Hepatocyte (in vitro differentiated cells): ENCODE data around the gene RAP1GAP.

Source experiments
- EZH2phosphoT487 ChIP-seq: fragments of 200-600 bp; sonication (generic); IDR thresholded peaks from one replicate; pipeline ENCODE4 v1.6.1; 2018; ENCODE audit warnings: antibody characterized with exemption, mild to moderate bottlenecking, low read depth, moderate library complexity; ENCODE audit not compliant: unreplicated experiment, severe bottlenecking
- TF ChIP-seq, protein P1 (sequence below): fragments of 200-600 bp; sonication (generic); IDR thresholded peaks from 2 replicates; pipeline ENCODE4 v1.5.1; 2016; ENCODE audit warnings: antibody characterized with exemption, mild to moderate bottlenecking; ENCODE audit not compliant: poor library complexity

DNA sequence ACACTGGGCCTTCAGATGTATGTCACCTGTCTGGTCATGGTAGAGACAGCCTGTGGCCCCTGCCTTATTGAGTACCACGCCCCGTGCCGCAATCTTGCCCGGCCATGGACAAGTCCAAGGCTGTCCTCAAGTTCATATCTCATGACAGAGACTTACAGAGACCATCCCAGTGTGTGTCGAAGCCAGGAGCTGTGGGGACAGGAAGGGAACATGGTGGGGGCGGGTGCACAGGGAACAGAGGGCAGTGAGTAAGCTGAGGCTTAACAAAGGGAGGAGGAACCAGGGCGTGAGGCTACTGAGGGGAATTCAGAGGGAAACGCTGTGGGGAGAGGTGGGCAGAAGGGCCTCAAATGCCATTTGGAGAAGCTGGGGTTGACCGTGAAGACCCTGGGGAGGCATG lies 84.1 kb downstream of the RAP1GAP start:
- TF ChIP-seq, protein P1, sequence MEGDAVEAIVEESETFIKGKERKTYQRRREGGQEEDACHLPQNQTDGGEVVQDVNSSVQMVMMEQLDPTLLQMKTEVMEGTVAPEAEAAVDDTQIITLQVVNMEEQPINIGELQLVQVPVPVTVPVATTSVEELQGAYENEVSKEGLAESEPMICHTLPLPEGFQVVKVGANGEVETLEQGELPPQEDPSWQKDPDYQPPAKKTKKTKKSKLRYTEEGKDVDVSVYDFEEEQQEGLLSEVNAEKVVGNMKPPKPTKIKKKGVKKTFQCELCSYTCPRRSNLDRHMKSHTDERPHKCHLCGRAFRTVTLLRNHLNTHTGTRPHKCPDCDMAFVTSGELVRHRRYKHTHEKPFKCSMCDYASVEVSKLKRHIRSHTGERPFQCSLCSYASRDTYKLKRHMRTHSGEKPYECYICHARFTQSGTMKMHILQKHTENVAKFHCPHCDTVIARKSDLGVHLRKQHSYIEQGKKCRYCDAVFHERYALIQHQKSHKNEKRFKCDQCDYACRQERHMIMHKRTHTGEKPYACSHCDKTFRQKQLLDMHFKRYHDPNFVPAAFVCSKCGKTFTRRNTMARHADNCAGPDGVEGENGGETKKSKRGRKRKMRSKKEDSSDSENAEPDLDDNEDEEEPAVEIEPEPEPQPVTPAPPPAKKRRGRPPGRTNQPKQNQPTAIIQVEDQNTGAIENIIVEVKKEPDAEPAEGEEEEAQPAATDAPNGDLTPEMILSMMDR: no peak
- no peak for TF ChIP-seq EZH2phosphoT487
